ENCODE results near the gene LRRC4C.

Gene LRRC4C

DNA sequence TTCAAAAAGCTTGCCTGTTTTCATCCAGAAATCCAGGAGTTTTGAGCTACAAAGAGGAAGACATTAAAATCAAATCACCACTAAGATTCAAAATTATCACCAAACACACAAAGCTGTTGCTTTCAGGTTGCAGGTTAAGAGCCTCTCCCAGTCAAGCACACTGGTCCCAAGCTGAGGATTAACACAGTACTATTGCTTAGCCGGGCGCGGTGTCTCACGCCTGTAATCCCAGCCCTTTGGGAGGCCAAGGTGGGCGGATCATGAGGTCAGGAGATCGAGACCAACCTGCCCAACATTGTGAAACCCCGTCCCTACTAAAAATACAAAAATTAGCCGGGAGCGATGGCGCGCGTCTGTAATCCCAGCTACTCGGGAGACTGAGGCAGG is 1165.1 kb downstream of the LRRC4C start:
- no peak for DNase-seq (ENCODE audit: low spot score)

DNA sequence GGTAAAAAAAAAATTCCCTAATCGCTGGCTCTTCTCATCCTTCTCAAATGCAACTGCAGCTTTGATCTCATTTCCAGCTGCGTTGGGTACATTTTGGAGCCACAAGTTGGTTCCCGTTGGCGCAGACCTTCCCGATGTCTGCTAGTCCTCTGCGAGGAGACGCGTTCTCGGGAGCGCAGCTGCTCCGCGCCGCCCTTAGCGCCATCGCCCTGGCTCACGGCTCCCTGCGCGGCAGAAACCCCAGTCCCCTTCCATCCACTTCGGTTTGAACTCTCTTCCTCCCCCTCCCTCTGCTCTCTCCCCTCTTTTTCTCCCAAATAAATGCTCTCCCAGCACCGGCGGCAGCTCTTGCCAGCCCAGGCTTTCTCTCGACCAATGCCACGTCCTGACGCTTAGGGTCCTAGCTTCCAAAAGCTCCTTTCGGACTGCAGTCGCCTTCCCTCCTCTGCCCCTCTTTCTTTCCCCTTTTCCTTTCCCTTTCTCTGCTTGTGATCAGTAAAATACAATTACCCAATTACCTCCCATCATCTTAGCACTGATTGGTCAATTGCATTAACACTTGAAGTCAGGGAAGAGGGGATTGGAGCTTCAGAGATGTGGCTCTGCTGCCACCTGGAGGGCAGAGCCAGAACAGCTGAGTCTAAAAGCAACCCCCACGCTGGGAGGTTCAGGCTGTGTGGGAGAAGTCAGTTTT is 1165.7 kb downstream of the LRRC4C start:
- peak; percentile 94 for DNase-seq (ENCODE audit: low spot score)

DNA sequence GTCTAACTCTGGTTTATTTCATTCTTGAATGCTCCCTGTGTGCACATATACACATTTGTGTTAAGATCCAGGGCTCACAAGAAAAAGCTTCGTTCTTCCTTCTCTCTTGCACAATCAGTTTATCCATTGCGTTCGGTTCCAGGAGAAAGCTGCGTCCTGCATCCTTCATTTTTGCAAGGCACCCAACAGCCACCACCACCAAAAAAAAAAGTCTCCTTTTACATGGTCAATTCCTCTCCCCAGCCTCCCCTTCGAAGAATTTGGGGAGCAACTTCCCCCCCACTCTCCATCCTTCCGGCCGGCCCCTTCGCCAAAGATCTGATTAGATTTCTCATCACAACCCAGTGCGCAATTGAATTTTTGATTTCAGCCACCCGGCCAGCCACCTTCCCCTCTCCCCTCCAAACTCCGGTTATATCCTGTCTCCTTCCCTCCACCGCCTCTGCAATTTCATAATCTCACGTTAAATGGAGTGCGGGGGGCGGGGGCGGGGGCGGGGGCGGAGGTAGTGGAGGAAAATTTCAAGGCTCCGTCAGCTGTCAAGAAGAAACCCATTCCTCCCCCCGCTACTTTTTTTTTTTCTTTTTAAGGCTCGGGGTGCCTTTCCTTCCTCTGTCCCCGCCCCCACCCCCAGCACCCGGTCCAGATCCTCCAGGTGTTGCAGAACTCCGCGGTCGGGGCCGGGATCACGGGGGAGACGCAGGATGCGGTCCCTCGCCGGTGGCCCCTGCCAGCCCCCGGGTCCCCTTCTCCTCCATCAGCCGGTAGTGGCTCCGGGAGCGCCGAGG is 1166.5 kb downstream of the LRRC4C start:
- no peak for DNase-seq (ENCODE audit: low spot score)

DNA sequence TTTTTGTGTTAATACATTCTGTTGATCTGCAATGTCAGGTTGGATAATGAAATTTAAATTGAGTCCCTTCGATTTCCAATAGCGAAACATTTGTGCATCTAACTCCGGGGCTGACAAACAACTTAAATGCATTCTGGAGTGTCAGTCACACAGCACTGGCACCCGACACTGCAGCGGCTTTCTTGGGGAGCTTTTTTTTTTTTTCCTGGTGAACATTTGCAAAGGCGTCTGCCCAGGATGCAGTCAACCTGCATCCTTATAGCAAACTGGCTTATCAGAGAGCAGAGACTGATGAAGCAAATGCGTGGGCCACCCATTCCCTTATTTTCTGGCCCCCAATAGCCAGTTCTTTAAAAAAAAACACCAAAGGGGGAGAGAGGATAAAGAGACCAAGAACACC is 1167.7 kb downstream of the LRRC4C start:
- DNase-seq (ENCODE audit: low spot score) = no peak

DNA sequence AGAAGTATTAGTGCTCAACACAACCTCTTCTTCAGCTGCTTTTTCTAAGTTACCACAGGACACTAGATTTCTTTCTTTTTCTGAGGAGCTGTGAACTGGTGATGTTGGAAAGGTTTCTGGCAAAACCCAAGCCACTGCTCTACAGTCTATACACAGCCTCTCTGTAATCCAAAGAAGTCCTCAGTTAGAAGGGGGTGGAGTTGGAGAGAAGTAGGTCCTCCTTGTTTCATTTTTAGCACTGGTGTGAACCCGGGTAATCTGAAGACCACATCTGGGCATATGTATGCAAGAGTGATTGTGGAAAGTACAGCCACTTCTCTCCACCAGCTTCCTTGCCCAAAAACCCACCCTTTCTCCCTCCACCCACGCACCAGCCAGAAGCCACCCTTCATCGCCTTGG is 1168.1 kb downstream of the LRRC4C start:
- no peak for DNase-seq (ENCODE audit: low spot score)

DNA sequence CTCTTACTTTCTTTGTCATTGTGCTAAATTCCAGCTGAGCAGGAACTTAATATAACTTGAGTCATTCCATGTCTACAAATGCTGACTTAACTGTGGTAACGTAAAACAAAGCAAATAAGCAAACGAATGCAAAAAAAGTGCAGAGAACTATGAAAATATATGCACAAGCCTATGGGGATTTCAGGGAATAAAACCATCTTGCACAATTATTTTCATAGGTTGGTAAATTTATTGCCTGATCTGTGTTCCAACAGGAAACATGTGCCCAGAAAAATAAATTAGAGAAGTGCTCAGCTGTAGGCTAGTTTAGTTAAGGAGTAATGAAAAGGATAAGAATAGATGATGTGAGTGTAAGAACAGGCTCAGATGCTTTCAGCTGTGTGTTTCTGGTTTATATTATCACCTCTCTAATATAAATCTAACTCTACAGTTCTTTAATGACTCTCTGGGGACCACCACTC is 1169.3 kb downstream of the LRRC4C start:
- peak; percentile 90 for DNase-seq (ENCODE audit: low spot score)

DNA sequence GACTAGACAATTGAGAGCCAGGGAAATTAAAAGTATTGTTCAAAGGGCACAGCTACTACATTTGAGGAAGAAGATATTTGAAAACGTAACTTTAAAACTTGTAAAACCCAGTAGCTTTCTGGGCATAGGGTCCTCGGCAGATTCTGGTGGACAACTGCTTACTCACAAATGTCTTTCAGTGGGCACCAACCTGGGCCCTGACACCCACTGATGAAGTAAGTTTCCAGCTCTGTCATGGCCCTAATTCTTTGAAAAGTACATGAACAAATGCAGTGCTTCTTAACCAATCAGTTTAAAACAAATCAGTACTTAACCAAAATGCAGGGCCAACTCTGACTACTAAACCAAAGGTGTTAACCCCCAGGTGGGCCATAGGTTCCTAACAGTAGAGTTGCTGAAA is 1170.1 kb downstream of the LRRC4C start:
- DNase-seq (ENCODE audit: low spot score) = no peak

DNA sequence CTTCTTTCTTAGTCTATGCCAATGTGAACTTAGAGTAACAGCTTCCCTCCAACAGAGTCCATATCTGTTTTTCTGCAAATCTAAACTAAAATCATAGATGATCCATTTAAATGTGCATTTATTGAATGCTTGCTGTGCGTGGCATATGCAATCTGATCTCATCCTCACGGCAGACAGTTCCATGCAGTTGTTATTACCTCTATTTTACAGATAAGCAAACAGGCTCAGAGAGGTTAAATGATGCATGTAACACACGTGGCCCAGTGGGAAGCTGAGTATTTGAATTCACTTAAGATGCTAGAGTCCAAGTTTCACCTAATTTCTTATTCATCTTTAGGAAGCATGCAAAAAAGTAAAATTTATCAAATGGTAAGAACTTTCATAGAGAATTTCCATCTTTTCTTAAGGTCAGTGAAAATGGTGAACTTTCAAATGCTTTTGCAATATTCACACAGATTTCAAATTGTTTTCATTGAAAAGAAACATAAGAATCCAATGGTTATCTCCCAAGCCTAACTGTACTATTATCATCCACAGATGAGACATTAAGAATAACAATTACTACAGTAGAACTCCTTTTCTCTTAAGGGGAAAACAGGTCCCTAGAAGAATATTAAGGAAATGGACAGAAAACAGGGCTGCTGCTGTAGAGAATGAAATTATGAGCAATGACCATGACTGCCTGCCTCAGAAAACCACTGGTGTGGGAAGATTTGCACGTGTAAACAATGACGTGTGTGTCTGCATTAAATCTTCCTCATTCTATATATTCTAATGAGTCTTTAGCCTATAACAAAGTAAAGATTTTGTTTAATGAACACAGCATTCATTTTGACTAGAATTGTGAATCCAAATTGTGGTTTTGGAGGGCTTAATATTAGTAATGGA is 1171.3 kb downstream of the LRRC4C start:
- DNase-seq (ENCODE audit: low spot score) = peak; percentile 81

DNA sequence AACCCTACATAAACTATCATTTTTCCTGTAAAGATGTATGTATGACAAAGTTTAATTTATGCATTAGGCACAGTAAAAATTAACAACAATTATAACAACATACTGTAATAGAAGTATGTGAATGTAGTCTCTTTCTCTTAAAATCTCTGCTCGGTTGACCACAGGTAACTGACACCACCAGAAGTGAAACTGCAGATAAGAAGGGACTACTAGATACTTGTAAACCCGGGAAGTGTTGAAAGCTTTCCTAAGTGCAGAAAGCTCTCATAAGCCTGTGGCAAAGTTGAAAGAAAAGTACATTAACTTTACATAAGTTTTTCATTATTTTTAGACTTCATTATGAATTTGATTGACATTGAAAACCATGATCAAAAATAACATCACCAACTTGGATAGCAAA is 1173.3 kb downstream of the LRRC4C start:
- DNase-seq (ENCODE audit: low spot score) = no peak

DNA sequence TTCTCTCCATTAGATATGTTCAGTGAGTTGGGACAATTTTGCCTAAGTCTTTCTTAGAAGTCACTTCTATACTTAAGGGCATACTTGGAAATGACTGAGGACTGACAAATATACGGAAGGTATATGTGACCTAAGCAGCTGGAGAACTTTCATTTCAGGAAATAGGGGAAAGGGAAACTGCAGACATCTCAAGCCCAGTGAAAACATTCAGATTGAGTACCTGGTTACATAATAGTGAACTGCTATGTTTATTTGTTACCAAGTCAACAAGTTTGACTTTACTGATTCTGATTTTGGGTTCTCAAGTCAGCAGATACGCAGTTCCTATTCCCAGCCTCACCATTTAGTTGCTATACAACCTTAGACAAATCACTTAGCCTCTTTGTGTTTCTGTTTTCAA is 1173.9 kb downstream of the LRRC4C start:
- no peak for DNase-seq (ENCODE audit: low spot score)

DNA sequence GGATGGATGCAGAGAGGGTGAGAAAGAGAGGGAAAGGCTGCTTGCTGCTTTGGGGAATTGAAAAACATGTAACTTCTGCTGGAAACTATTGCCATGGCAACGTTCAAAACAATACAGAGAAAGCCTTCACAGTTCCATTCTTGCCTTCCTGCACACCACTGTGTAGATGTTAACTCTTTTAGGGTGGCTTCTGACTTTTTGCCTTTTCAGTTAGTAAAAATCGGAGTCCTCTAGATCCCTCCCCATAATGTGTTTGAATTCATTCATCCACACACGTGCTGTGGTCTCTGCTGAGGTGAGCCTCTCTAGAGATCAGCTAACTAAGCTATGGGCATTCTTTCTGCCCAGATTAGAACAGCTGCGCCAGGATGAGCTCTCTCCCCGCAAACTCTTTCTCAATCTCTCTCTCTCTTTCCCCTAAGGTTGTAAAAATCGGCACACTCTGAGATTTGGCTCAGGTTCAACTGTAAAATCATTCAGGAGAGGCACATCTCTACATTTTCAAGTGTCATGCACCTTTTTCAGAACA is 1178.3 kb downstream of the LRRC4C start:
- DNase-seq (ENCODE audit: low spot score) = no peak

DNA sequence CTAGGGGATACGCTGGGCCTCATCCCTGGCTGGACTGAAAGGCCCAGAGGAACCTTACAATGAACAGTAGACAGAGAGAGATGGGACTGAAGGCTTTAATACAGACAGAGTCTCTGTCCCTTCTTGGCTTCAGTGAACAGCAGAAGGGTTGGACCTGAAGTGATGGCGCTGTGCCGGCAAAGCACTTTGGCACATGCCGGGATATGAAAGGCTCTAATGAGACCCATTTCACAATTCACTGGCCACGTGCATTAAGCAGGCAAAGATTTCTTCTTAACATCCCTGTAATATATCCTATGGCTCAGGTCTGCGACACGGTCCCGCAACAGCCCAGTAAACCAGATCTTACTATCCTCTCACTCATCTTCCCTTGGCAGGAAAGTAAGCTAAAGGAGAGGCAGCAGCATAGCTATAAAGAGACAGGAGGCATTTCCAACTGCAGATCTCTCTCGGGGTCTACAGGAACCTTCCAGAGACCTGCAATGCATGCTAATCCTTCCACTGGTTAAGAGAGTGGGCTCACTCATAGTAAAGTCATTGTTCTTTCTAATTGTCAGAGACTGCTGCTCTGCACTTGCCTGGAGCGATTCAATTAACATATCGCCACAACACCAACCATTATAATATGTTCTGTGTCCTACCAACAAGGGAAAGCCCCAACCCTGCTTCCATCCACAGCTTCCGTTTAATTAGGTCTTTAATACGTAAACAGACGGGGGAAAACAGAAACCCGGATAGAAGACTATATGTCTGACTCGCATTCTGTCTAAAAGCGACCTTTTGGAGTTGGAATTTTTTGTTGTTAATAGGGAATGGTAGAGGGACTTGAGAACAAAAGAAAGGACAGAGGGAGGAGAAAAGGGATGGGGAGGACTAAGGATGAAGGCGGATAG is 1179.0 kb downstream of the LRRC4C start:
- no peak for DNase-seq (ENCODE audit: low spot score)

DNA sequence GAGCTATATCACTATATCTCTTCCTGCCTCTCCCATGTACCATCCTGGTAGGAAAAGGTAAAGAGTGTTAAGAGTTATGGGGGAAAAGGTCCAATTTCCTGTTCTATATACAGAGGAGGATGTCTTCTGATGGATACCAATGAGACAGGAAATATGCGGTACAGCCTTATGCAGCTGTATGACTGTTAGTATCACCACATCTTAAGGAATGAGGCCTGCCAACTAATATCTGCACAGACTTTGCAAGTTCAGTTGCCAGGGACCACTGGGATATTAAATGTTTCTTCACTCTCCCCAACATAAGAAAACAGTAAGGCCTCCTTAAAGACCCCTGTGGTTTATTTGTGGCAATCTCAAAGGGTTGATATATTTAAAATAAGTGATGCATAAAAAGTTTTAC is 1182.5 kb downstream of the LRRC4C start:
- no peak for DNase-seq (ENCODE audit: low spot score)

DNA sequence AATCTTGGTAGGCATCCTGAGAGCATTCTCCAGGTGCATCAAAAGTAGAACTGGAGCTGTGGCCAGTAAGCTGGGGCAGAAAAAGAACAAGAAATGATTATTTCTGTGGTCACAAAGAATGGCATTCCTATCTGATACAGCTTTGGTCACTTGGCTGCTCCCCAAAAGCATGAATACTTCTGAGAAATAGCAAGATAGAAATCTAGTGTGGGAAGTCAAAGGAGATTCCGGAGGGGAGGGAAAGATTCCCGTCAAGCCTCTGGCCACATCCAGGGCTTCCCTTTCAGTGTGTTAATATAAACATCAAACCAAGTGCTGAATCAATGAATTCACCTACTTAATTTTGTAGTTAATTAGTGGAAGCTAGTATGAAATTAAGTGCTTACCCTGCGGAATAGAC is 1185.4 kb downstream of the LRRC4C start:
- no peak for DNase-seq (ENCODE audit: low spot score)

DNA sequence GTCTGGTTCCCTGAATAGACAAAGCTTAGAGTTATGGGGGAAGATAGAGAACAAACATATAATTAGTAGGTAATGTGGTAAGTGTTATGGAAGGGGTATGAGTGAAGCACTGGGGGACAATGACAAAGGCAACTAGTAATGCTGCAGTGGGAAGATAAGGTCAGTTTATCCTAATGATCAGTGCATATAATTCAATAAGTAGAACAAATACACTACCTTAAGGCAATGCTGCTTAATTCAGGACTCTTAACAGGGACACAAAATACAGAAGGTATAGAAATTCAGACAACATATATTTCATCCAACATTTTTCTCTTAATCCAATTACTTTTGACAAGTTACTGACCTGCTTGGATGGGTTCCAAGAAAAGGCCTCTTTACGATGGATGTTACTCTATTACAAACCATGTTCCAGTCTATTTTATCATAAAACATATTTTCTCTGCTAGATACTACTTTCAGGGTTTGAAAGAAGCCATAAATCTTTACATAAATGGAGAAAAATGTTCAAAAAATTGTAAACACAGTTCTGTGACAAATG is 1186.2 kb downstream of the LRRC4C start:
- peak; percentile 91 for DNase-seq (ENCODE audit: low spot score)

DNA sequence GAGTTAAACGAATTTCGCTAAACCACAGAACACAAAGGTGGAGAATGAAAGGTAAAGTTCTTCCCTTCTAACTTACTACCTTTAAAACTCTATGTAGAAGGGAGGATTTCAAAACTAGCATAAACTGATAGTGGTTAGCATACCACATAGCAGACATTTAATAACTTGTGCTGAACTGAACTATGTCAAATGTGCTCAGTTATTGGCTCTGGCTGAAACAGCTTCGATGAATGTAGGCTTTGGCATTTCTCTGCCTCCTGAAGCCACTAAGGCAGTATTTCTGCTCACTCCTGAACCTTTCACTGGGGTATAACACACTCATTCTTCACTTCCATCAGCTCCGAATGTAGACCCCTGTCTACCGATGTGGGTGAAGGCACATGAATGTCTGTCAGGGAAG is 1188.1 kb downstream of the LRRC4C start:
- no peak for DNase-seq (ENCODE audit: low spot score)

DNA sequence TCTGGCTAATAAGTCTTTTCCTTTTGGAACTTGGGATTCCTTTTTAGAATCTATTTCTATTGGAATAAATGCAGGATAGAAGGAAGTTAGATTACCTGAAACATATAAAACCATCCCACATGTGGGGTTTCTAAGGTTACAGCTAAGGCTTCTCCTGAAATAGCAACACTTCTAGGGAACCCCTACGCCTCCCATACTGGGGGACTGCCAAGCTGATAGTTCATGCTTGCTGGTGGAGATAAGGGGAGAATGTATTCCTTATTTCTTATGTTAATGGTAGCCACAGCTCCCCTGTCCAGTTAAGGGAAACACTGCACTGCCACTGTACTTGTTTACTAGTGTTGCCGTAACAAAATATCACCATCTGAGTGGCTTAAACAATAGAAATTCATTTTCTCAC is 1189.6 kb downstream of the LRRC4C start:
- no peak for DNase-seq (ENCODE audit: low spot score)

DNA sequence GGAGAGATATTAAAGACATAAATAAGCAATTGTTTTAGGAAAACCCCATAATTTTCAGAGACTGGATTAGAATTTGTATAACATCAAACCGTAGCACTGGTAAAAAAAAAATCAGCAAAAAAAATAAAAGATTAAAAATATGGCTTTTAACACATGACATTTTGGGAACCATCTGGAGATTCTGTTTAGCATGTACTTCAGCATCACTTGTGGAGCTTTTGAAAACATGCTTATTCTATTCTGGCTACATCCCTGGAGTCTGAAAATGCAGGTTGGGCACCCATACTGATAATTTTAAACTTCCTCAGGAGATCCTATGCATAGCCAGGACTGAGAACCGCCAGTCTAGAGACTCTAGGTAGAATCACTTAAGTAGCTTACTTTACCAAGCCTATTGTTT is 1190.9 kb downstream of the LRRC4C start:
- no peak for DNase-seq (ENCODE audit: low spot score)

DNA sequence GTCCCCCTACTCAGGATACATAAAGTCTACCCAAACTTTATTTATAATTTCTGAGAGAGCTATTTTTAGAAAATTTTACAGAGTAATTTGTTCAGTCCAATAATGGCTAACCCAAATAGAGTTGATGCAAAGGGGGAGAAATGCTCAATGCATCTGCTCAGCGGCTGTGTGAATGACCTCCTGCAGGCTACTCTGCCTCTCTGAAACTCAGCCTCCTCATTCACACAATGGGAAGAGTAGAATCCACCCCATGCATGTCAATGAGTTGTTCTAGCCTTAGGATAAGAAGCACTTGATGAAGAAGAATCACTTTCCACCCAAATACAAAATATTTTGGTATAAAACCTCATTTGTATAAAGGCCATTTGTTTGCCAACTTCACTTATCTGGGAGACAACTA is 1204.0 kb downstream of the LRRC4C start:
- no peak for DNase-seq (ENCODE audit: low spot score)

DNA sequence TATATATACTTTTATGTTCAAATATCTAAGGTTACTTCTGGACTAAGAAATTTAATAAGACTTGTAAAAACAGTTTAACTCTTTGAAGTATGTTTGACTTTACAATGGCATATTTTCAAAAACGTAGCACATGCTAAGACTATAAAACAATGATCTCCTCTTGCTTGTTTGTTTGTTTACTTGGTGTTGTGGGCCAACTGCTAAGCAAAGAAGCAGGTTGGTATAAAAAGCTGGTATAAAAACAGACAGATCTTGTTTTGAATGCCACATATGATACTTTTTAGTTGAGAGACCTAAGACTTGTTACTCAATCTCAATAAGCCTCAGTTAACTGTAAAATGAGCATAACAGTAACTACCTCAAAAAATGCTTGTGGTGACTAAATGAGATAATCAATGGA is 1206.3 kb downstream of the LRRC4C start:
- no peak for DNase-seq (ENCODE audit: low spot score)

DNA sequence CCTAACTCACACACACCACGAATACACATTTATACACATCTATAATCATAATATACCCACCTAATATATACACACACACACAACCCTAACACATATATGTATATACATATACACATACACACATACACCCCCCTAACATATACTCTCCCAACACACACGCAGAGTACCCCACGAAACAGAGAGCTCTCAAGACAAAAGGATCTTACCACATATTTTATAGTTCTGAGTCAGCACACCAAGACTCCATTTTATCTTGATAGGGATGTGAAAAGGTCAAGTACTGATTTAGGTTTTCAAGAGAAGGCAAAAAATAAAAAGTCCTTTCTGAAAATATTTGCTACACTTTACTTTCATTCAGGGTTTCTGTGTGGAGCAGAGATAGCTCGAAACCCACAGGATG is 1207.2 kb downstream of the LRRC4C start:
- DNase-seq (ENCODE audit: low spot score) = no peak
